Activated CD4-positive, alpha-beta T cell treated with anti-CD3 and anti-CD28 coated beads, Interleukin-2, amount 10 ng/mL, durations not matched to agents 7 days and 5 days (primary cell): ENCODE measurements around the gene EEA1. TPM values are rescaled to one million over a fixed set of nuclear protein-coding genes. Genes with fewer than 3 reads are reported as not detected.
A peak's percentile ranks its signal among the peaks of the same experiment; 100 is the strongest.
"Not testable (repeated sequence)": the region's sequence is repeated elsewhere in the genome, so short reads cannot be mapped to it uniquely, and the experiment has no call there.

Experiments used
- CTCF ChIA-PET: fragments of 350-600 bp; sonication (Branson Sonifier 250); formaldehyde crosslinking; loops from one replicate; lab custom pipeline; 2021; ENCODE audit warnings: antibody characterized with exemption; lab: Charles Lee
- POLR2A ChIA-PET: fragments of 350-600 bp; sonication (Branson Sonifier 250); formaldehyde crosslinking; loops from one replicate; lab custom pipeline; 2021; ENCODE audit warnings: antibody characterized with exemption; lab: Charles Lee
- DNase-seq: peaks from one replicate; pipeline ENCODE4 v3.0.0-alpha.2; 2020
- H3K27ac Mint-ChIP-seq: one replicate; pipeline ENCODE4 v1.8.0; 2021; ENCODE audit warnings: mild to moderate bottlenecking, moderate library complexity, mixed read lengths
- H3K27me3 Mint-ChIP-seq: one replicate; pipeline ENCODE4 v1.8.0; 2021; ENCODE audit warnings: mixed read lengths
- H3K36me3 Mint-ChIP-seq: one replicate; pipeline ENCODE4 v1.8.0; 2021; ENCODE audit warnings: low read depth, mixed read lengths
- H3K4me1 Mint-ChIP-seq: one replicate; pipeline ENCODE4 v1.8.0; 2021; ENCODE audit warnings: mixed read lengths
- H3K4me3 Mint-ChIP-seq: one replicate; pipeline ENCODE4 v1.8.0; 2021; ENCODE audit warnings: mild to moderate bottlenecking, moderate library complexity, mixed read lengths
- H3K9me3 Mint-ChIP-seq: one replicate; pipeline ENCODE4 v1.8.0; 2021; ENCODE audit warnings: mixed read lengths
- total RNA-seq, 2 experiments: library from RNA; stranded (reverse); gene quantifications; one replicate each; pipeline ENCODE4 v1.2.3, GENCODE V29; 2021

EEA1 gene
- total RNA-seq, 2 experiments from 2014 or later, result 17.8 to 18.0 TPM

GRCh38 chr12:92778525-92778924 is 150.6 kb downstream of the EEA1 start:
- H3K4me3 Mint-ChIP-seq, result no peak overlapping the region
- ChIA-PET POLR2A (no interaction called here), CTCF (interaction anchor here (0.5 kb wide), 1 partner anchor 18 kb away, joined by 3 read pairs; no protein-coding TSS in a partner anchor)
- peaks cover 25% of the 10 kb centered on the region for H3K36me3 Mint-ChIP-seq
- H3K9me3 Mint-ChIP-seq, result no peaks in the 10 kb centered on the region
- H3K4me1 Mint-ChIP-seq, result no peaks in the 10 kb centered on the region
- H3K27me3 Mint-ChIP-seq, result no peaks in the 10 kb centered on the region
- DNase-seq, result no peak
- H3K27ac Mint-ChIP-seq, result no peak overlapping the region

GRCh38 chr12:92775416-92775815 is 153.7 kb downstream of the EEA1 start:
- no peaks in the 10 kb centered on the region for H3K9me3 Mint-ChIP-seq
- no peaks in the 10 kb centered on the region for H3K4me1 Mint-ChIP-seq
- no peak overlapping the region for H3K27ac Mint-ChIP-seq
- peaks cover 17% of the 10 kb centered on the region for H3K36me3 Mint-ChIP-seq
- no peak overlapping the region for H3K4me3 Mint-ChIP-seq
- no peak for DNase-seq
- ChIA-PET CTCF (interaction anchor here (1.1 kb wide), 1 partner anchor 119 kb away, joined by 3 read pairs; no protein-coding TSS in a partner anchor), POLR2A (no interaction called here)
- H3K27me3 Mint-ChIP-seq, result no peaks in the 10 kb centered on the region

DNA sequence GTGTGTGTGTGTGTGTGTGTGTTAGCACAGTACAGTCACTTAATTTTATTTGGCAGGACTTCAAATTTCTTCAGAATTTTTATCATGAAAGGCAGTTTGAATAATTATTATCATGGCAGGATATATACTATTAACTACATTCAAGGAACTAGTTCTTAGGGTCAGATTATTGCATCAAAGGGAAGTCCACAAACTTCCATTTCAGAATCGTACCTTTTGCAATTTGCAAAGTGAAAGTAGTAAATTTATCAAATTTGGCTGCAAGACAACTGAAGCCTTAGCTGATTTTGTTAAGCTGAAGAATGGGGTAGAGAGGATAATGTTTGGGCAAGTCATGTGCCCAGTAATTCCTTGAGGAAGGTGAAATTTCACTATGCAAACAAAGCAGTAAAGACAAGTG is 158.1 kb downstream of the EEA1 start:
- peaks cover 17% of the 10 kb centered on the region for H3K4me1 Mint-ChIP-seq
- DNase-seq, result no peak
- no peaks in the 10 kb centered on the region for H3K9me3 Mint-ChIP-seq
- H3K36me3 Mint-ChIP-seq, result peaks cover 1% of the 10 kb centered on the region
- CTCF ChIA-PET, result no interaction called here
- no peaks in the 10 kb centered on the region for H3K27me3 Mint-ChIP-seq
- POLR2A ChIA-PET, result no interaction called here
- H3K27ac Mint-ChIP-seq, result no peak overlapping the region
- H3K4me3 Mint-ChIP-seq, result no peak overlapping the region

DNA sequence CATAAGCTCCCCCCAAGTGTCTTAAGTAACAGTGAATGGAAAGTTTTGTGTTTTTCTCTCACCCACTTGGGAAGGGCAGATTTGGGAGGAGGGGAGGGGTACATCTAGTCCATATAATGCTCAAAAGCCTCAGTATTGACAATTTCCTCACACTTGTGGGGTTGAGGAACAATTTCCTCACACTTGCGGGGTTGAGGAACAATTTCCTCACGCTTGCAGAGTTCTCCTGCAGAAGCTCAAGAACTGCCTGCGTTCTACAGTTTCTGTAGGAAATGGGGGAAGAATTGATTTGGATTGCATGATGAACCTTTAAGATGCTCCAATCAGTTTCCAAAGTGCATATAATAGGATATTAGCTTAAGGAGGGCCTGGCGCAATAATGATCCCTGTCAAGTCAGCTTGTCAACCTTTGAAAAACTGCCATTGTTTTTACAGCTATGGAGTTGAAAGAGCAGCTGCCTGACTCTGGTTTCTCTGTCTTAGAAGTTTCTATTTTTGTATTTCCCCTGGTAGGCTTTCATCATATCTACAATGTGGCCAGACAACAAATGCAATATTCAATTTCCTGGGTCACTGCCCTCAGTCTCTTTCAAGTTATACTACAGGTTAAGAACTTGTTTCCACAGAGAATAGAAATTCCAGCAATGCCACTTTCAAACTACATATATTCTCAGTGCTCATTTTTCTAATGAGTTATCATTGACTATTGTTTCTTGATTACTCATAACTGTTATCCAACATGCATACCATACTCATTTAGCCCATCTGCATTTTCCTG is 159.8 kb downstream of the EEA1 start:
- no peaks in the 10 kb centered on the region for H3K9me3 Mint-ChIP-seq
- no peak for DNase-seq
- H3K27ac Mint-ChIP-seq, result peak overlapping the region; percentile 33
- POLR2A ChIA-PET, result interaction anchor here (0.6 kb wide), 1 partner anchor 214 kb away, joined by 3 read pairs; no protein-coding TSS in a partner anchor
- H3K36me3 Mint-ChIP-seq, result no peaks in the 10 kb centered on the region
- peaks cover 17% of the 10 kb centered on the region for H3K4me1 Mint-ChIP-seq
- CTCF ChIA-PET, result interaction anchor here (0.5 to 1.6 kb wide), 4 partner anchors 10 to 562 kb away, joined by 3 to 4 read pairs (median 3); no protein-coding TSS in a partner anchor
- no peak overlapping the region for H3K4me3 Mint-ChIP-seq
- H3K27me3 Mint-ChIP-seq, result no peaks in the 10 kb centered on the region

- DNase-seq, result no peak
- Mint-ChIP-seq H3K36me3 (no peaks in the 10 kb centered on the region), H3K4me3 (no peak overlapping the region), H3K27me3 (no peaks in the 10 kb centered on the region), H3K4me1 (peaks cover 17% of the 10 kb centered on the region), H3K27ac (no peak overlapping the region), H3K9me3 (no peaks in the 10 kb centered on the region)
- ChIA-PET CTCF (interaction anchor here (0.6 kb wide), 2 partner anchors 332 to 1086 kb away, joined by 3 read pairs; no protein-coding TSS in a partner anchor), POLR2A (no interaction called here)
These were observed 163.2 kb downstream of the EEA1 start for GRCh38 chr12:92765871-92766270.

DNA sequence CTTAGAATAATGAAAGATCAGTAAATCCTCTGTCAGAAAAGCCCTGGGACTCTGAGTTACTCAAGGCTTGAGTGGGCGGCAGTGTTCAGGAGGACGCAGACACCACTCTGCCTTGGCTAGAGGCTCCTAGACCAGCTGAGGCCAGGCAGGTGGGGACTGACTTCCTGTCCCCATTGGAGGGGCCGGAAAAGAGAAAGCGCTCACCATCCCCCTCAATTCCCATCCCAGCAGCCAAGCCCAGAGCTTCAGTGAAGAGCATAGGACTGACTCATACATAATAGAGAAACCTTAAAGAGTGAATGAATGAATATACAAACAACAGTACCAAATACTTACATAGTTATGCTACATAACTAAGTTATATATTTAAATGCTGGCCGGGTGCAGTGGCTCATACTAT is 164.3 kb downstream of the EEA1 start:
- ChIA-PET CTCF (no interaction called here), POLR2A (no interaction called here)
- Mint-ChIP-seq H3K9me3 (no peaks in the 10 kb centered on the region), H3K27ac (no peak overlapping the region), H3K27me3 (no peaks in the 10 kb centered on the region), H3K4me3 (no peak overlapping the region), H3K4me1 (peaks cover 14% of the 10 kb centered on the region), H3K36me3 (no peaks in the 10 kb centered on the region)
- DNase-seq, result no peak

- Mint-ChIP-seq H3K27ac (no peak overlapping the region), H3K36me3 (no peaks in the 10 kb centered on the region), H3K27me3 (peaks cover 4% of the 10 kb centered on the region), H3K4me1 (no peaks in the 10 kb centered on the region), H3K9me3 (no peaks in the 10 kb centered on the region), H3K4me3 (no peak overlapping the region)
- DNase-seq, result no peak
- POLR2A ChIA-PET, result no interaction called here
- CTCF ChIA-PET, result interaction anchor here (0.5 to 0.8 kb wide), 2 partner anchors 225 to 335 kb away, joined by 3 read pairs; no protein-coding TSS in a partner anchor
These were observed 166.3 kb downstream of the EEA1 start for GRCh38 chr12:92762773-92763172.

DNA sequence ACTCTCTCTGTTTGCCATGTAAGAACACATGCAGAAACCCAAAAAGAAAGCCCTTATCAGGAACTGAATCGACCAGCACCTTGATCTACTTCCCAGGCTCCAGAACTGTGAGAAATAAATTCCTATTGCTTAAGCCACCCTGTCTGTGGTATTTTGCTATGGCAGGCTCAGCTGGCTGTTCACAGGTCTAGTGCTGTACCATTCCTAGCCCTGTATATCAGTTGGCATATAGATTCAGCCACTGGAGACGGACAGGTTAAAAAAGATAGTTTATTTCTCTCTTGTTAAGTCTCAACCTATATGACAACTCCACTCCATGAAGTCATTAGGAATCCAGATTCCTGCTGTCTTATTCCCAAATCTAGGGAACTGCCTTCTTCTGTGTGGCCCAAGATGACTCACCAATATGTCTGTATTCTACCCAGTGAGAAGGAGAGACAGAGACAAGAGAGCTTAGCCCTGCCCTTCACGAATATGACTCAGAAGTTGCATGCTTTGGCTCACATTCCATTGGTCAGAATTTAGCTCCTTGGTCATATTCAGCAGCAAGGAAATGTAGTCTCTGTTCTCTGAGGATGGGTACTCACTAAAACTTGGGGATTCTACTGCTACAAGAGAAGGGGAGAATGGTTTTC is 169.3 kb downstream of the EEA1 start:
- no peak overlapping the region for H3K27ac Mint-ChIP-seq
- DNase-seq, result no peak
- peaks cover 4% of the 10 kb centered on the region for H3K4me1 Mint-ChIP-seq
- H3K27me3 Mint-ChIP-seq, result peaks cover 4% of the 10 kb centered on the region
- POLR2A ChIA-PET, result no interaction called here
- no peaks in the 10 kb centered on the region for H3K36me3 Mint-ChIP-seq
- H3K9me3 Mint-ChIP-seq, result no peaks in the 10 kb centered on the region
- H3K4me3 Mint-ChIP-seq, result no peak overlapping the region
- CTCF ChIA-PET, result interaction anchor here (1.0 kb wide), 1 partner anchor 9 kb away, joined by 3 read pairs; no protein-coding TSS in a partner anchor

DNA sequence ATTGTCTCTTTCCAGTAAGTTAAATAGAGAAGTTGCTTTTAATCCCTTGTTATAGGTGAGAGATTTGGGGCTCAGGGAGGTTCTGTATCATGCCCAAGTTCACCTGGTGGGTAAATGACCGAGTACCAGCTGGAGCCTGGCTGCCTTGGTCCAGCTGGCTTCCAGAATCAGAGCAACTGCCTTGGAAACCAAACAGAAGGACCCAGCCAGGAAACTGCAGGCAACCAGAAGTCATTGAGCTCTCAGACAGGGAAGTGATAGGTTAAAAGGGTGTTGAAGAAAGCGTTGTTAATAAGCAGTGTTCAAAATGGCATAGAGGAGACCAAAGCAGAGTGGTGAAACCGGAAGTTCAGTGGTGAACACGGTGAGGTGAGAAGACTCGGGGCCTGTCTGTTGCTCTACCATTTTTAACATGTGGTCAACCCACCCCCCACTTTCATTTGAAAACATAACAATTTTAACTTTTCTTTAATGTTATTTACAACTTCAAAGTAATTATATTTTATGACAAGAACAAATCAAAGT is 171.4 kb downstream of the EEA1 start:
- H3K36me3 Mint-ChIP-seq, result no peaks in the 10 kb centered on the region
- H3K4me3 Mint-ChIP-seq, result no peak overlapping the region
- ChIA-PET CTCF (no interaction called here), POLR2A (no interaction called here)
- H3K4me1 Mint-ChIP-seq, result peaks cover 4% of the 10 kb centered on the region
- H3K27me3 Mint-ChIP-seq, result peaks cover 4% of the 10 kb centered on the region
- DNase-seq, result no peak
- no peaks in the 10 kb centered on the region for H3K9me3 Mint-ChIP-seq
- H3K27ac Mint-ChIP-seq, result no peak overlapping the region

- Mint-ChIP-seq H3K27ac (no peak overlapping the region), H3K9me3 (no peaks in the 10 kb centered on the region), H3K4me3 (no peak overlapping the region), H3K36me3 (no peaks in the 10 kb centered on the region), H3K27me3 (peaks cover 4% of the 10 kb centered on the region), H3K4me1 (peaks cover 4% of the 10 kb centered on the region)
- no peak for DNase-seq
- POLR2A ChIA-PET, result no interaction called here
- CTCF ChIA-PET, result no interaction called here
These were observed 172.0 kb downstream of the EEA1 start for GRCh38 chr12:92756898-92757596.

DNA sequence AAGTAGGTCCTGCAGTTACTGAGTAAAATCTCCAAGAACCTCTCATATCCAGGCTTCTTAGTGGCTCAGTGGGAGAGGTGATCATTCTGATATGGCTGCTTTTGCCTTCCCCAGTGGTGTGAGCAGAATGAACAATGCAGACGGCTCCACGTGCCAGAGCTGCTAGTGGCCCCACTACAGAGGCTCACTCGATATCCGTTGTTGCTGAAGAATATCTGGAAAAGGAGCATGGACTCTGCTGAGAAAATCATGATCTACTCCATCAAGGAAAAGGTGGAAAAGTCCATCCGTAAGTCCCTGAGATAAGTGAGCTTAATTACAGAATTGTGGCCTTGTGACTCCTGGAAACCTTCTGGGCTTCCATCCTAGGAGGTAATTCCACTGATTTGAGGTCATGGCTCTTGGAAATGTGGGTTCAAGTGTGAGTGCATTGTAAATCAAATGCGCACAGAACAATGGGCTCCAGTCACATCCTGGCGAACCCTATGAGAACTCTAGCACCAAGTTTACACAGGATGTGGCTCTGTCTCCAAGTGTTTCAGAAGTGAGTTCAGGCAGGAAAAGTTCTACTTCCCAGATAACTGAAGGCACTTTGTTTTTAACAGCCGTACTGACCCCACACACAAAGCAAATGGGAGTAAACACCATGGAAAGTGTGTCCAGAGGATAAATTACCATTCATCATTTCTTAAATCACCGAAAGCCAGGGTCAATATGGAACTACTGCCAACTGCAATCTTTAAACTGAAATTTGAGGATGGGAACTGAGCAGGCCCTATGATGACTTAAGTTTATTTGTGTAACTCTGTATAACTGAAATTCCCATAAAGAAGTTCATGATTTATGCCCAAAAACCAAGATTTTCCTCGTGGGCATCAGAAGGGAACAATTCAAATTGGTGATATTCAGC is 174.9 kb downstream of the EEA1 start:
- no peak for DNase-seq
- Mint-ChIP-seq H3K36me3 (no peaks in the 10 kb centered on the region), H3K9me3 (no peaks in the 10 kb centered on the region), H3K27ac (no peak overlapping the region), H3K4me1 (peaks cover 4% of the 10 kb centered on the region), H3K4me3 (no peak overlapping the region), H3K27me3 (peaks cover 4% of the 10 kb centered on the region)
- POLR2A ChIA-PET, result no interaction called here
- CTCF ChIA-PET, result no interaction called here

DNA sequence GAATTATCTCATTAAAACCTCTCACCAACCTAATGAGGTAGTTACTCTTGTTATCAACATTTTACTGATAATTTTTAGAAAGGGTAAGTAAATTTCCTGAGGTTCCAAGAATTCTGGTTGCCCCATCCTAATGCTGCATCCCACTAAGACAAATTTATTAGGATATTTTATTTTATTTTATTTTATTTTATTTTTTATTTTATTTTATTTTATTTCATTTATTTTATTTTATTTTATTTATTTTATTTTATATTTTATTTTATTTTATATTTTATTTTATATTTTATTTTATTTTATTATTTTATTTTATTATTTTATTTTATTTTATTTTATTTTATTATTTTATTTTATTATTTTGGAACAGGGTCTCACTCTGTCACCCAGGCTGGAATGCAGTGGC is 179.4 kb downstream of the EEA1 start:
- H3K4me1 Mint-ChIP-seq, H3K36me3 Mint-ChIP-seq, H3K9me3 Mint-ChIP-seq, POLR2A ChIA-PET, H3K4me3 Mint-ChIP-seq, H3K27ac Mint-ChIP-seq, CTCF ChIA-PET, H3K27me3 Mint-ChIP-seq, DNase-seq: not testable (repeated sequence)
